ENCODE results near the gene MTX1.
"Not testable (repeated sequence)": the region's sequence is repeated elsewhere in the genome, so short reads cannot be mapped to it uniquely, and the experiment has no call there.

MTX1 gene

DNA sequence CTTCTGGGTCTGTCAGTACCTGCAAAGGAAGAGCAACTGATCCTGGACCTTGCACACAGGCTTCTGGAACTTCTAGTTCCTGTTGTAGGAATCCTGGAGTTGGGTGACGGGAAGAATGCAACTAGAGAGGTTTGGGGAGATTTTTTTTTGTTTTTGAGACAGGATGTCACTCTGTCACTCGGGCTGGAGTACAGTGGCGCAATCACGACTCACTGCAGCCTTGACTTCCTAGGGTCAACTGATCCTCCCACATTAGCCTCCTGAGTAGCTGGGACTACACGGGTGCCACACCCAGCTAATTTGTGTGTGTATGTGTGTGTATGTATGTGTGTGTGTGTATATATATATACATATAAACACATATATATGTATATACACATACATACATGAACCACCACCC, 28.0 kb downstream of the MTX1 start:
- no peak for DNase-seq (ENCODE audit: low spot score)

DNA sequence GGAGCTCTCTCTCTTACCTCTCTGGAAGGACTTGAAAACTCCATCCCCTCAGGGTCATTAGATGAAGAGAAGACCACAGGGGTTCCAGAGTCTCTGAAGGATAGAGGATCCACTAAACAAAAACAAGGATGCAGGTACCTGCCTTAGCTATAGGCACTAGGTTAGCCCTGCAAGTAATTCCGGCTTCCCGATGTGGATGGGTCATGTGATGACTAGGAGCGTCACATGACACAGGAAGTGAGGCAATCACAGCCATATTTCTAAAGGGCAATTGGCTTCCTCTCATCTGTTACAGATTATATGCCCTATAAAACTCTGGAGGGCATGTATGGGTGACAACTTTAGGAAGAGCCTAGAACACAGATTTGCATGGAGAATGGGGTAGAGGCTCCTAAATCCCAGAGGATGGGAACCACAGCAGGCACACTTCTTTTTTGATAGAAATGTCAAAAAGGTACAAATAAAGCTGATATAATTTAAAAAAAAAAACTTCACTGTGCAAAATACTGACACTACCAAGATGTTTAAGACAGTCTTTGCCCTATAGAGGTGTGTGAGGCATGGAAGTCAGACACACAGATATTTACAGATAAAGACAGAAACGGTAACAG, 32.7 kb downstream of the MTX1 start:
- DNase-seq (ENCODE audit: low spot score) = peak; percentile 75

DNA sequence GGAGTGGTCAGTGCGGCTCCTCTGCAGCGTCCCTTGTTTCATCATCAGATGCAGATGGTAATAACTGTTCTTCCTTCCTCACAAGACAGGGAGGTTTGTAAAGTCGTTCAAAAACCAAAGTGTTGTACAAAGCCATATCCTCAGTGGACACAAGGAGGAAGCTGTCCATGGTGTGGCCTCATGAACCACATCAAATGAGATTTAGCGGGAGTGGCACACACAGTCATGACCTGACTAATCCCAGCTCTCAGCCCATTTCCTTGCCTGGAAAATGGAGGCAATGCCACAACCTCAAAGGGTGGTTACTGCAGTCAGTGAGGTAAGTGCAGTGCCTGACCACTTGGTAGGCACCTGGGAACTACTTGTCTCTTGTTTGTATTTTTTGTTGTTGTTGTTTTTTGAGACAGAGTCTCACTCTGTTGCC, 33.4 kb downstream of the MTX1 start:
- DNase-seq (ENCODE audit: low spot score) = no peak

DNA sequence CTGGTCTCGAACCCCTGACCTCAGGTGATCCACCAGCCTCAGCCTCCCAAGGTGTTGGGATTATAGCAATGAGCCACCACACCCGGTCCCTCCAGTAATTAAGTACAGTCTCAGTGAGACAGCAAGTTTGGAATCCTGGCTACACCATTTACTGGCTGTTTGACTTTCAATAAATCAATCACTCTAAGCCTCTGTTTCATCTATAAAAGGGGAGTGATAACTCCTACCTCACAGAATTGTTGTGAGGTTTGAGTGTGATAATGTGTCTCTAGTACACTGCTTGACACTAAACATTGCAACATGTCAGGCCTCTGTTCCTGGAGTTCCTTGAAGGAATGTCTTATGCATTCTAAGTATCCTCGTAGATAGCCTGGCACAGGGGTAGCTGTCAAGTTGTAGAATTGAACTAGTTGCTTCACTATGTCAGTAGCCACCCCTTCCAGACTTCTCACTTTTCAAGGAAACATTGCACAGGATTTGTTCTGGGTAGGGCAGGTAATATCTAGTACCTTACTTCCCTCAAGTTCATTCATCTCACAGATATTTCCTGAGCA, 34.4 kb downstream of the MTX1 start:
- no peak for DNase-seq (ENCODE audit: low spot score)

DNA sequence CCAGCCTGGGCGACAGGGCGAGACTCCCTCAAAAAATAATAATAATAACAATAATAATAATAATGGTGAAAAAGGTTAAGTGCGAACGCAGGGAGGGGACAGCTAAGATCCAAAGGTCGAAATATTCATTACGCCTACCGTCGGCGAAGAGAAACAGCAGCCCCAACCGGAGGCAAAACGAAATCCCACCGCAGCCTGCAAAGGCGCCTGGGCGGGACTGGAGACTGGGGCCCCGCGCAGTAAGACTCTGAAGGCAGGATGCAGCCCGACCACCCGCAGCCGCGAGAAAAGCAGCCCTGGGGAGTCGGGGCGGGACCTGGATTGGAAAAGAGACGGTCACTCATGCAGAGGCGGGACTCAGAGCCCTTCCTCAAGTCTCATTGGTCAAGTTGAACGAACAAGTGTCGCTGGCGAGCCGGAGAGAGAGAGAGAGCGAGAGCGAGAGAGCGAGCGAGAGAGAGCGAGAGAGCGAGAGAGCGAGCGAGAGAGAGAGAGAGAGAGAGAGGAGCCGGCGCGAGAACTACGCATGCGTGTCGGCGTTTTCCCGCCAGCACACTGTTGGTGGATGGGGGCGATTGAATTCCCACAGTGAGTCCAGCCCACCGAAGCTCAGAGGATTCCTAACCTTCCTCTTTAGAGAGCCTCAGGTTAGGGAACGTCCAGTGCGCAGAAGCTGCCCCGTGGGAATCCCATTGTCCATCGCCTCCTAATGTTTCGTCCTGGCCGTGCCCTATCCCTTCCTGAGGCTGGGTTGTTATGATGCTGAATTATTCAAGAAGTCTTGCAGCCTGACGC, 36.1 kb downstream of the MTX1 start:
- peak; percentile 97 for DNase-seq (ENCODE audit: low spot score)

DNA sequence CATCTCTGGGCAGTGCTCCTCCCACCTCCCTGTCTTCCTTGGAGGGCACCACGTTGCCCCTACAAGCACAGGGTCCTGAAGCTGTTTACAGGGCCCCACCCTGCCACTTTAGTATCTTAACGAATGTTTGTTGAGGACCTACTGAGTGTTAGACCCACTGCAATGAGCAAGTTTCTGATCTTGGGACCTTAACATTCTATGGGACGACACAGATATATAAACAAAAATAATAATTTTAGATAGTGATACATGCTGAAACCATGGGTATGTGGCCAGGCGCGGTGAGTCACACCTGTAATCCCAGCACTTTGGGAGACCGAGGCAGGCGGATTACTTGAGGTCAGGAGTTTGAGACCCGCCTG, 36.6 kb downstream of the MTX1 start:
- no peak for DNase-seq (ENCODE audit: low spot score)

DNA sequence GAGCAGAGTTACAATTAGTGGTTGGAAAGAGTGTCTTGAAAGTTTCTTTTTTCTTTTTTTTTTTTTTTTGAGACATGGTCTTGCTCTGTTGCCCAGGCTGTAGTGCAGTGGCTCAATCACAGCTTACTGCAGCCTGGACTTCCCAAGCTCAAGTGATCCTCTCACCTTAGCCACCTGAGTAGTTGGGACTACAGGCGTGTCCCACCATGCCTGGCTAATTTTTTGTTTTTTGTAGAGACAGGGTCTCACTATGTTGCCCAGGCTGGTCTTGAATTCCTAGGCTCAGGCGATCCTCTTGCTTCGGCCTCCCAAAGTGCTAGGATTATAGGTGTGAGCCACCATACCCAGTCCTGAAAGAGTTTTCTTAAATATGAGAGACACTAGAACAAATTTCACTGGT, 38.3 kb downstream of the MTX1 start:
- DNase-seq (ENCODE audit: low spot score) = not testable (repeated sequence)

DNA sequence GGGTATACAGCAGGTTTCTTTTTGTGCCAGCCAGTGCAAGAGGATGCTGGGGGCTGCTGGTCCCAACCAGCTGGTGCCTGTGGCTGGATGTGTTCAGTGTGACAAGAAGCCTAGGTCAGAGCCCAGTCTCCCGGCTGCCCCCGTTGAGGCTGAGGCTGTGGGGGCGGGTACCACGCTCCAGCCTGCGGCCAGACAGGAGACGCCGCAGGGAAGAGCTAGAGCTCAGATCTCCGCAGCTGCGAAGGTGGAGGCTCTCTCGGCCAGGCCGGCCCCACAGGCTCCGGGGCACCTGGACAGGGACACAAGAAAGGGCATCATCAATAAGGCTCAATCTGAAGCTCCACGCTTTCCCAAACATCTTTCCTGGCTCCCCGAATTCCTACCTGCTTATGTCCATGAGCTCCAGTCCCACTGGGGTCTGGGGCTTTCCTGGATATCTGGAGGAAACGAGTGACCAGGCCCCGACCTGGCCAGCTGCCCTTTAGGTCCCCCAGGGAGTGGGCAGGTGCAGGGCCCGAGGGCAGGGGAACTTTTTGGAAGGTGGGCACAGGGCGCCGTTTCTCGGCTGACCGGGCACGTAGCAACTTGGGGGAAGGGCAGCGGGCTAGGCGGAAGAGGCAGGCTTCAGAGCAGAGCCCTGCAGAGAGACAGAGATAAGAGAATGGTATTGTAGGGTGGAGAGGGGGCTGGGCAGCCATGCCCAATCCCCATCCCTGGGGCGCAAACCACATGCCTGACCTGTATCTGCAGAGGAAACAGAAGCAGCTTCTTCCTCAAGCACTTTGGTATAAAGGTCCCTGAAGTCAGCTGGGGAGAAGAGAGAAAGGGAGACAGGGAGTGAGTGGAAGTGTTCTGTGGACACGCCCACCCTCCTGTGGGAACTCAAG, 39.4 kb downstream of the MTX1 start:
- no peak for DNase-seq (ENCODE audit: low spot score)

DNA sequence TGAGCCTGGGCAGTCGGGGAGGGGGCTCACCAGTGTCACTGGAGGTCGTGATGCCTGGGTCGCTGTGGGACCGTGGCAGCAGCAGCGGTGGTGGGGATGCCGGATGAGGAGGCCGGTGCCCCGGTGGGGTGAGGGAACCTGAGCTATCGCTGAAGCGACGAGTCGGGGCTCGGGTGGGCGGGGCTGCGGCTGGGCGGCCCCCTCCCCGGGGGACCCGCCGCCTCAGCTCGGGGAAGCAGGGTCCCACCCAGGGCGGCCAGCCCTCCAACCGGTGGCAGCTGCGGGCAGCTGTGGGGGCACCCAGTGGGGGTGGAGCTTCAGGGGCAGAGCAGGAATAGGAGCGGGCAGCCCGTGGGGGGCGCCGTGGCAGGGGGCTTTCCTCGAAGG, 41.7 kb downstream of the MTX1 start:
- no peak for DNase-seq (ENCODE audit: low spot score)

DNA sequence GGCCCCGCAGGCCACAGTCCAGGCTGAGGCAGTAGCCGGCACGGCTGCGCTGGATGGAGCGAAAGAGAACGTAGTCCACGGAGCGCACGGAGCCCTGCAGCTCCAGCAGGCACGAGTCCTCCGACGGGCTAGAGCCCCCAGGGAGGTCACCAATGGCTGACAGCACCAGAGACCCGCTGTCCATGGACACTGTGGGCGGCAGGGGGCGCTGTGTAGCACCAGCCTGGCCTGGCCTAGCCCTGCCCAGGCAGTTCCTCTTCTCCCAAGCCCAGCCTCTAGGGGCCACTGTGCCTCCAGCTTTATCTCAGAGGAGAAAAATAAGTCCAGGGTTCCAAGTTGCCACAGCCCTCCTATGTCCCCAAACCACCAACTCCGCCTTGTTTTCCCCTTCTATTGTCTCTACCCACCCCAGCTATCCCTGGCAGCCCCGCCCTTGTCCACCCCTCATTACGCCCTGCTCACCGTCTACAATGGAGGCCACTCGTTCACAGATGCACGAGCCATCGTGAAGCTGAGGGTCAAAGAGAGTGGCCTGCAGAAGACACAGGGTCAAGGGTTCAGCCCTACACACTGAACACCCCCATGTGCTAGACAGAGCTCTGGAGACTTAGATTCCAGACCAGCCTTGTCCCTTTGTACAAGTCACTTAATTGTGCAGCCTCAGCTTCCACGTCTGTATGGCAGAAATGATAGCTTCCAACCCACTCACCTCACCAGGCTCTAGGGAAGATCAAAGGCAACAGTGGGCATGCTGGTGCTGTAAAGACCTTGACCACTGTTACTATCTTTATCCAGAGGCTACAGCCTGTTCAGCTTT, 42.3 kb downstream of the MTX1 start:
- peak; percentile 98 for DNase-seq (ENCODE audit: low spot score)

DNA sequence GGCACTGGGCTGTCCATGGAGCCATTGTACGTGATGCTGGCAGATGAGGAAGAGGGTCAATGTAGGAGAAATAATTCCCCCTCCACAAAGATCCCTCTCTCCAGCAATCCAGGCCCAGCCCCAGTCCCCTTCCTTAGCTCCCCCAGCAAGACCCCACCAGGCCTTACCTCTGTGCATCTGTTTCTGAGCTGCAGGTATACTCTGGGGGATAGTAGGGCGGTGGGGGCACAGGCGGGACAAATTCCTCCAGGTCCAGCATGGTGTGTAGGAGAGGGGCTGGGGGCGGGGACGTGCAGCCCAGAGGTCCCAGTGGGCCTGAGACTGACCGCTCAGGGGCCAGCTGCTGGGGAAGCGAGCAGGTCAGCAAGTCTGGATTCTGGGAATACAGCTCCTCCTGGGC, 43.1 kb downstream of the MTX1 start:
- no peak for DNase-seq (ENCODE audit: low spot score)

DNA sequence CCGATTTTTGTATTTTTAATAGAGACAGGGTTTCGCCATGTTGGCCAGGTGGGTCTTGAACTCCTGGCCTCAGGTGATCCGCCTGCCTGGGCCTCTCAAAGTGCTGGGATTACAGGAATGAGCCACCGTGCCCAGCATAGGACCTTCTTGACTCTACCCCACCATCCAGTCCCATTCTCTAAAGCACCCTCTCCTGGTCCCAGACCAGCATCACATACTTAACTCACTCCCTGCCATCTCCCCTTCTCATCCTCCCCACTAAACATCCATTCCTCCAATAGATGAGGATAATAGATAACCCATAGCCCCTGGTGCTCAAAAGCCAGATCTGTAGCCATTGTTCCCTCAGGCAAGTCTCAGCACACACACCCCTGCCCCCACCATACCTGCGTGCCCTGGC, 44.7 kb downstream of the MTX1 start:
- DNase-seq (ENCODE audit: low spot score) = no peak

DNA sequence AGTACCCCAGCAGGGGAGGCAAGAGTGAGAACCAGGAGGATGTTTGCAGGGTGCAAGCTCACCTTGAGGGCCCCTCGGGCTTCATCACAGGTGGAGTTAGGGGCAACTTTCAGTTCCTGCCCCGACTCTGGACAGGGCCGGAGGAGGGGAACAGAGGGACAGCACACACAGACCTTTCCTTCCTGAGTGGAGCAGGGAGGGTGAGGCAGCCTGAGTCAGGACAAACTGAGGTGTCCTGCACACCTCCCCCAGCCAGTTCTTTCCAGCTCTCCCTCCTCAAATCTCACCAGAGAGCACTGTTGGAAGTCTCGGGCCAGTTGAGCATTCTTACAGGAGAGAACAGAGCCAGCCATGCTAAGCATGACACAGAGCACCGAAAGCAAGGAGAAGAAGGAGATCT, 45.3 kb downstream of the MTX1 start:
- DNase-seq (ENCODE audit: low spot score) = no peak

DNA sequence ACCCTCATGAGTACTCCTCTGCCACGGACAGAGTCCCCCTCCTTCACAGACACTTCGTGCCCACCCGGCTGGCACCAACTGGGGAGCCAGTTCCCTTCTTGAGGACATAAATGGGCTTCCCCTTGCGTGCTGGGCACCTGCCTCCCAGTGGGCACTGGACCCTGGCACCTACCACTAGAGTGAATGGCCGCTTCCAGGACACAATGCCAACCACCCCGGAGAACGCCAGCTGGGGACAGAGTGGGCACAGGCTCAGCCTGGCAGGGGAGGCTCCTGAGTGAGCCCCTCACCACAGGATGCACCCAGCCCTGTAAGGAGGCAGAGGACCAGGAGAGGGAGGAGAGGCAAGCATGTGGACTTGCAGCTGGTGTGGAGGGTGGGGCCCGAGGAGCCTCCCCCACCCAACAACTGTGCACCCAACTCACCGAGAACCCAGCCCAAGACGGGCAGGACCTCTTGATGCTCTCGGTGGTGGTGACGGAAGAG, 45.8 kb downstream of the MTX1 start:
- DNase-seq (ENCODE audit: low spot score) = no peak

DNA sequence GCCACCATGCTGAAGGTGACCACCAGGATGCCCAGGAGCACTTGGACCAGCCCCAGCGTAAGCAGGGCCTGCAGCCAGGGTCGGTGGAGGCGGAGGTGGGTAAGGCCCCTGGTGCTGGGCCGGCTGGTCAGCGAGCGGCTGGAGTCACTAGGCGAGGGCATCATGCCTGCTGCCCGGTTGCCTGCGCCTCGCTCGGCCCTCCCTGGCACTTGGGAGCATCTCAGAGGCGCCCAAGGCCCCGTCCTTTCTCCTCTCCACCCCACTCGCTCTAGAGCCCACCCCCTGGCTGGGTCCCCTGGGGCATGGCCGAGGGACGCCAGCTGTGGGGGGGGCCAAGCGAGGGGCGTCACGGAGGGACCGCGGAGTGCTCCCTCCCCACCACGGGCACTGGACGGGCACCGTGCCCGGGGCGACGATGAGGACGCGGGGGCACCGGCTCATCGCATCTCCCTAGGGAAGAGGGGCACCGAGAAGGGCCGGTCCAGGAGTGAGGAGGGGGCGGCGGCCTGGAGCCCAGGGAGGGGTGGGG, 46.3 kb downstream of the MTX1 start:
- peak; percentile 57 for DNase-seq (ENCODE audit: low spot score)

DNA sequence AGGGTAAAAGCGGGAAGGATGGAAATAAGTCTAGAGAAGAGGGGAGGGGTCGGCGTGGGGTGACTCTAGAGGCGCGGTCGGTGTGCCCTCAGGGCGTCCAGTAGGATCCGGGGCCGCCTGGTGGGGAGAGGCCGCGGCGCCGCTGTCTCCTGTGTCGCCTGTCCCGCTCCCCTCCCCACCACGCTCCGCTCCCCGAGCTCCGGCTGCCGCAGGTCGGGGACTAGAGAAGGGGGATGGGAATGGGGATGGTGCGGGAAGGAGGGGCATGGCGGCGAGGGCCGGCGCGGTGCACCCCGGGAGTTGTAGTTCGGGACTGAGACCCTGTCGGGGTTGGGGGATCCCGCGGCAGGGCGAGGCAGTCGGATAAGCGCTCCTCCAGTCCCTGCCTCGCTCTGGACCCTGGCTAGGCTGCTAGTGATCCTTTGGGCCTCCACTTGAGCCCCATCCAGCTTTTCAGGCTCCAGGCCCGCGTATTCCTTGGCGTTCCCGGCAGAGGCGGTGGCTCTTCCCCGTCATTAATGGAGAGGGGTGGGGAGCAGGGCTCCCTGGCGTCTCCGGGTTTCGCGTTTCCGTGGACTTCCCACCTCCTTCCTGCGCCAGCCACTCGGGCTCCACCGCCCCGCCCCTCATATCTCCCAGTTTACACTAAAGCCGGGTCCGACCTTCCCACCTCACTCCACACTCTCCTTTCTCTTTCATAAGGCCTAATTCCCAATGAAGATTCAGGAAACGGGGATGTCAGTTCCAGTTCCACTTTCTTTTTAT, 46.9 kb downstream of the MTX1 start, which contains the start of gene ENTREP3:
Gene ENTREP3 (minus strand): TSS at position 241 of the 765 bp plus-strand sequence. CDS start 606 bp downstream, outside the sequence.
- peak; percentile 95 for DNase-seq (ENCODE audit: low spot score)

DNA sequence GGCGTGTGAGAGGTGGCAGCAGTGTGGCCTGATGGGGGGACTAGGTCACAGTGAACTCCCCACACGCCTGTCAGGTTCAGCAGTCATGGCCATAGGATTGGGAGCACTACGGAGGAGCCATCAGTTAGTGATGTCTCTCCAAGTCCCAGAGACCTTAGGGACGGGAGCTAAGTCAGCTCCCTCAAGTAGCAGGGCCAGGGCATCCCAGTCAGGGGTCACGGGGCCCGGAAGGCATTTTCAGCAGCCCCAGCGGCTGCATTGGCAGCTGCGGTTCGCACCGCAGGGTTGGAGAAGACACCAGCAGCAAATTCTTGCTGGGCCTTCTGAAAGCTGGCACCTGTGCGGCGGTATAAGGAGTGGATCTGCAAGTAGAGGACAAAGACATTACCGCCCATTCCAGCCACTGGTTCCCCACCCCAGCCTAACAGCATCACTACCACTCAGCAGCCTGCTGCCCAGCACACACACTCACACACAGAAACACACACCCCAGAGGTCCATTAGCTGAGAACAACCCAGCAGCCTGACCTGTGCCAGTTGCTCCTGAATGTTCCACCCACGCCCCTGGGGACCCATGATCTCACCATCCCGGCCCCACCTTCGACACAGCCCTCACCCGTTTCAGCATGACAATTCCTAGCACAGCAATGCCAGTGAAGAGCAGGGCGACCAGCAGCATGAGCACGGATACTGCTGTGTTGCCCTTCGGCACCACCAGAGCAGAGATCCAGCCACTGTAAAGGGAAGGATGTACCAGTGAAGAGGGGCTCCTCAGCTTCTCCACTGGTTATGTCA, 47.8 kb downstream of the MTX1 start:
- DNase-seq (ENCODE audit: low spot score) = no peak

DNA sequence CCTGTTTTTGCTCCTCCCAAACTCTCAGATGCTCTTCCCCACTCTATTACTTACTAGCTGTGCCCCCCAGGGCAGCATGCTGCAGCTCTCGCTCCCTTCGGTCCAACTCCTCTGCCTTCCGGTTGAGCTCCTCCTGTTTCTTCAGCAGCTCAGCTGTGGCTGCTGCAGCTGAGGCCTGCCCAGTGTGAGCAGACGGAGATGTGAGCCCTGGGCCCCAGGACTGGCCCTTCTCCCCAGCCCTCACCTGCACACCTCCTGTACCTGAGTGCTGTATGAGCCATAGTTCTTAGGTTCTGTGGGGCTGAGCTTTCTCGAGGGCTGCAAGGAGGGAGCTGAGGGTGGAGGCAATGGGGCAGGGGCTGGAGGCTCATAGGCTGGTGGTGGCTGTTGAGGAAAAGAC, 51.8 kb downstream of the MTX1 start:
- DNase-seq (ENCODE audit: low spot score) = no peak

DNA sequence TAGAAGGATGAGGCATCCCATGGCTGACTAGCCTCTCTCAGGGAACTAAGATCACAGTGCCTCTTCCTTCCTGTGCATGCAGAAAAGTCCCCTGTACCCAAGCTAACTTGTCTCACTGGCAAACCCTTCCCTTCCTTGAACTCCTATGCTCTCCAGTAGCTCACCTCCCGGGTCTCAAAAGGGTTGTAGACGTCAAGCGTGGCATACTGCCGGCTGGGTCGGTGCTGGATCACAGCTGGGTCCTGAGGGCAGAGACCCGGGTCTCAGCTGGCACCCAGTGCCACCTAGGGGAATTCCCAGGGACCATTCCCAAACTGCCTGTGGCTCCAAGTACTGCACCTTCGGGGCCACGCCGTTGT, 53.0 kb downstream of the MTX1 start:
- no peak for DNase-seq (ENCODE audit: low spot score)

Data from ecto neural progenitor cell (in vitro differentiated cells).